ENCODE measurements around the gene CFAP70.

CFAP70 gene

DNA sequence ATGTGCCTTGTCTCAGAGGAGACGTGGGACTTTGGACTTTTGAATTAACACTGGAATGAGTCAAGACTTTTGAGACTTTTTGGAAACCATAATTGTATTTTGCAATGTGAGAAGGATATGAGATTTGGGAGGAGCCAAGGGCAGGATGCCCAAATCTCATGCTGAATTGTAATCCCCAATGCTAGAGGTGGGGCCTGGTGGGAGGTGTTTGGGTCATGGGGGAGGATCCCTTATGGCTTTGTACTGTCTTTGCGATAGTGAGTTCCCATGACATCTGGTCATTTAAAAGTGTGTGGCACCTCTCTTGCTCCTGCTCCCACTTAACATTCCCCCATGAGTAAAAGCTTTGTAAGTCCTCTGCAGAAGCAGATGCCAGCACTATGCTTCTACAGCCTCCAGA lies 150.8 kb downstream of the CFAP70 start:
- TF ChIP-seq ZBTB7A (IDR thresholded peaks at IDR 0.05; ENCODE audit: low read depth) (no peak), CEBPB (IDR thresholded peaks at IDR 0.05) (no peak), FOXM1 (IDR thresholded peaks at IDR 0.05; ENCODE audit: borderline replicate concordance, low read depth) (no peak), YY1 (IDR thresholded peaks at IDR 0.05; ENCODE audit: low read depth) (no peak)

DNA sequence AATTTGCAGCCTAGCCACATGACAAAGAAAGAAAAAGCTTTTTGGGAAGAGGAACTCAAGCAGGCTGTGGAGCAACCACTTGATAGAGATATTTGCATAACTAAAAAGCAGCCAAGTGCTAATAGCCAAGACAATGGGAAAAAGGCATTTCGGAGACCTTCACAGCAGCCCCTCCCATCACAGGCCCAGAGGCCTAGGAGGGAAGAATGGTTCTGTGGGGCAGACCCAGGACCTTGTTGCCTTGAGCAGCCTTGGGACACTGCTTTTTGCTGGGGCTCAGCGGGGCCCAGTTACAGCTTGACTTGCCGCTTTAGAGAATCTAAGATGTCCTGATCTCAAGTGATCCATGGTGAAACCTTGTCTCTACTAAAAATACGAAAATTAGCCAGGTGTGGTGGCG lies 152.3 kb downstream of the CFAP70 start:
- no peak for TF ChIP-seq RAD21 (IDR thresholded peaks at IDR 0.05; ENCODE audit: low read depth)
- TF ChIP-seq CREB1 (IDR thresholded peaks at IDR 0.05; ENCODE audit: low read depth), result no peak
- no peak for TF ChIP-seq CEBPB (IDR thresholded peaks at IDR 0.05)
- no peak for TF ChIP-seq TAF1 (IDR thresholded peaks at IDR 0.05; ENCODE audit: low read depth)
- TF ChIP-seq TCF12 (IDR thresholded peaks at IDR 0.05; ENCODE audit: low read depth), result no peak
- TF ChIP-seq TEAD4 (IDR thresholded peaks at IDR 0.05), result no peak
- no peak for TF ChIP-seq REST (IDR thresholded peaks at IDR 0.05; ENCODE audit: low read depth)

GRCh38 chr10:73205890-73206289 lies 152.8 kb downstream of the CFAP70 start:
- TF ChIP-seq EGR1 (IDR thresholded peaks at IDR 0.05), result no peak
- no peak for TF ChIP-seq TEAD4 (IDR thresholded peaks at IDR 0.05)
- no peak for TF ChIP-seq CEBPB (IDR thresholded peaks at IDR 0.05)
- no peak for TF ChIP-seq EP300 (IDR thresholded peaks at IDR 0.05; ENCODE audit: borderline replicate concordance)
- TF ChIP-seq, protein P1, sequence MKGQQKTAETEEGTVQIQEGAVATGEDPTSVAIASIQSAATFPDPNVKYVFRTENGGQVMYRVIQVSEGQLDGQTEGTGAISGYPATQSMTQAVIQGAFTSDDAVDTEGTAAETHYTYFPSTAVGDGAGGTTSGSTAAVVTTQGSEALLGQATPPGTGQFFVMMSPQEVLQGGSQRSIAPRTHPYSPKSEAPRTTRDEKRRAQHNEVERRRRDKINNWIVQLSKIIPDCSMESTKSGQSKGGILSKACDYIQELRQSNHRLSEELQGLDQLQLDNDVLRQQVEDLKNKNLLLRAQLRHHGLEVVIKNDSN (IDR thresholded peaks at IDR 0.05), result no peak
- TF ChIP-seq CREB1 (IDR thresholded peaks at IDR 0.05; ENCODE audit: low read depth), result no peak
- TF ChIP-seq TCF12 (IDR thresholded peaks at IDR 0.05; ENCODE audit: low read depth), result no peak
- no peak for TF ChIP-seq YY1 (IDR thresholded peaks at IDR 0.05; ENCODE audit: low read depth)

- TF ChIP-seq CREB1 (IDR thresholded peaks at IDR 0.05; ENCODE audit: low read depth) (no peak), TEAD4 (IDR thresholded peaks at IDR 0.05) (no peak), REST (IDR thresholded peaks at IDR 0.05; ENCODE audit: low read depth) (no peak), ZBTB7A (IDR thresholded peaks at IDR 0.05; ENCODE audit: low read depth) (no peak), EGR1 (IDR thresholded peaks at IDR 0.05) (no peak), YY1 (IDR thresholded peaks at IDR 0.05; ENCODE audit: low read depth) (no peak), MAX (IDR thresholded peaks at IDR 0.05) (no peak), NFIC (IDR thresholded peaks at IDR 0.05) (no peak)
- TF ChIP-seq, protein P1 (IDR thresholded peaks at IDR 0.05), result no peak
These were observed 153.6 kb downstream of the CFAP70 start for GRCh38 chr10:73205081-73205480.
